HL-60 (cell line): ENCODE data around the gene BBS1.
"Not testable (repeated sequence)": the region's sequence is repeated elsewhere in the genome, so short reads cannot be mapped to it uniquely, and the experiment has no call there.

Experiments used
- DNase-seq, 2 experiments: peaks; one replicate each; pipeline ENCODE4 v3.0.0-alpha.2; 2010 to 2020; ENCODE audit warnings: low read depth in 1 of 2, low spot score in 1 of 2
- H3K27ac ChIP-seq: fragments of 250-450 bp; sonication (Bioruptor Pico); replicated peaks from 2 replicates; pipeline ENCODE4 v1.5.1; 2020; ENCODE audit warnings: mild to moderate bottlenecking, moderate library complexity
- H3K27me3 ChIP-seq: fragments of 250-450 bp; sonication (Bioruptor Pico); 2 replicates; pipeline ENCODE4 v1.5.1; 2021; ENCODE audit warnings: mild to moderate bottlenecking, moderate library complexity; ENCODE audit not compliant: insufficient read depth, poor library complexity, severe bottlenecking
- H3K4me3 ChIP-seq: replicated peaks from 2 replicates; pipeline ENCODE4 v1.5.1; 2011; ENCODE audit warnings: mild to moderate bottlenecking, control low read depth, low read length; ENCODE audit not compliant: insufficient read depth
- GABPA ChIP-seq: IDR thresholded peaks from 2 replicates; pipeline ENCODE4 v1.6.1; 2012; ENCODE audit warnings: low read depth
- POLR2AphosphoS5 ChIP-seq: IDR thresholded peaks from 2 replicates; pipeline ENCODE4 v1.6.1; 2012; ENCODE audit warnings: low read depth
- SPI1 ChIP-seq: IDR thresholded peaks from 2 replicates; pipeline ENCODE4 v1.6.1; 2012; ENCODE audit warnings: low read depth, mild to moderate bottlenecking, borderline replicate concordance
- long read RNA-seq: library from polyadenylated mRNA; unstranded; transcript quantifications from one replicate; pipeline ENCODE4 v2.0.0, GENCODE V29; 2020
- TF ChIP-seq, protein P1 (sequence below): IDR thresholded peaks from 2 replicates; pipeline ENCODE4 v1.6.1; 2012; ENCODE audit warnings: low read depth; ENCODE audit not compliant: insufficient replicate concordance
- TF ChIP-seq, protein P2 (sequence below): IDR thresholded peaks from one replicate; pipeline ENCODE4 v1.5.1; 2011; ENCODE audit warnings: low read length, control low read depth, inconsistent platforms; ENCODE audit not compliant: insufficient read depth

Gene BBS1
- long read RNA-seq, transcript BBS1-201 (17 exons, 3,423 nt), result major isoform, 18 of 25 reads
- long read RNA-seq, partial matches to known transcripts, result 2 of 25 reads
- long read RNA-seq, other reads (novel, unspliced or antisense), result 4 of 25 reads

DNA sequence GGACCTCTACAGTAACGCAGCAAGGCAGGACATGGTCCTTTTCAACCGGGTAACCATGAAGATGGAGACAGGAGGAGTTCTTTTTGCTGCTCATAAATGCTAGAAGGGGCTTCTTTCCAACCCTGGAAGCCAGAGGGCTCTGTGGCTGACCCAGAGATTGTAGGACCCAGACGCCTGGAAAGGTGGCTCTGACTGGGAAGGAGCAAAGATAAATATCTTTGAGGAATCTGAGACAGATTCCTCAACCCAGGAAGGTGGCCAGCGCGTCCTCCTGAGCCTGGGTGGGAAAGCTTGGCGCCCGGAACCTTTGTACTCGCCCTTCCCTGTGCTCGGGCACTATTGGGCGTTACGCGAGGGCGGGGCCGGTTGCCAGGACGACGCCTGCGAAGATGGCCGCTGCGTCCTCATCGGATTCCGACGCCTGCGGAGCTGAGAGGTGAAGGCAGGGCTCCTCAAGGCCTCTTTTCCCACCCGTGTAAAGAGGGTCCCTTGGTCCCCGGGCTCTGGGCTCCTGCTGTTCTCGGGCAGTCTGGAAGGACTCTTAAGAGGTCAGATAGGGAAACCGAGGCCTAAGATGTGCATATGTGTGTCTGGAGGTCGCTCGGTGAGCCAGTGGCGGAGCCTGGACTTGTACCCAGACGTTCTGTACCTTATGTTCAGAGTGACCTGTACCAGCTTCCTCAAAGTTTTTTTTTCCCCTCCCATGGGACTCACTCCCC is at the start of gene BBS1:
TSS of gene BBS1 (plus strand) at position 365 of the 719 bp plus-strand sequence. CDS start at position 390, 25 bp downstream.
- peak within 1 kb of the TSS; percentile 95 for H3K4me3 ChIP-seq
- TF ChIP-seq, protein P1, sequence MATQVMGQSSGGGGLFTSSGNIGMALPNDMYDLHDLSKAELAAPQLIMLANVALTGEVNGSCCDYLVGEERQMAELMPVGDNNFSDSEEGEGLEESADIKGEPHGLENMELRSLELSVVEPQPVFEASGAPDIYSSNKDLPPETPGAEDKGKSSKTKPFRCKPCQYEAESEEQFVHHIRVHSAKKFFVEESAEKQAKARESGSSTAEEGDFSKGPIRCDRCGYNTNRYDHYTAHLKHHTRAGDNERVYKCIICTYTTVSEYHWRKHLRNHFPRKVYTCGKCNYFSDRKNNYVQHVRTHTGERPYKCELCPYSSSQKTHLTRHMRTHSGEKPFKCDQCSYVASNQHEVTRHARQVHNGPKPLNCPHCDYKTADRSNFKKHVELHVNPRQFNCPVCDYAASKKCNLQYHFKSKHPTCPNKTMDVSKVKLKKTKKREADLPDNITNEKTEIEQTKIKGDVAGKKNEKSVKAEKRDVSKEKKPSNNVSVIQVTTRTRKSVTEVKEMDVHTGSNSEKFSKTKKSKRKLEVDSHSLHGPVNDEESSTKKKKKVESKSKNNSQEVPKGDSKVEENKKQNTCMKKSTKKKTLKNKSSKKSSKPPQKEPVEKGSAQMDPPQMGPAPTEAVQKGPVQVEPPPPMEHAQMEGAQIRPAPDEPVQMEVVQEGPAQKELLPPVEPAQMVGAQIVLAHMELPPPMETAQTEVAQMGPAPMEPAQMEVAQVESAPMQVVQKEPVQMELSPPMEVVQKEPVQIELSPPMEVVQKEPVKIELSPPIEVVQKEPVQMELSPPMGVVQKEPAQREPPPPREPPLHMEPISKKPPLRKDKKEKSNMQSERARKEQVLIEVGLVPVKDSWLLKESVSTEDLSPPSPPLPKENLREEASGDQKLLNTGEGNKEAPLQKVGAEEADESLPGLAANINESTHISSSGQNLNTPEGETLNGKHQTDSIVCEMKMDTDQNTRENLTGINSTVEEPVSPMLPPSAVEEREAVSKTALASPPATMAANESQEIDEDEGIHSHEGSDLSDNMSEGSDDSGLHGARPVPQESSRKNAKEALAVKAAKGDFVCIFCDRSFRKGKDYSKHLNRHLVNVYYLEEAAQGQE, result peak; percentile 60
- TF ChIP-seq, protein P2, sequence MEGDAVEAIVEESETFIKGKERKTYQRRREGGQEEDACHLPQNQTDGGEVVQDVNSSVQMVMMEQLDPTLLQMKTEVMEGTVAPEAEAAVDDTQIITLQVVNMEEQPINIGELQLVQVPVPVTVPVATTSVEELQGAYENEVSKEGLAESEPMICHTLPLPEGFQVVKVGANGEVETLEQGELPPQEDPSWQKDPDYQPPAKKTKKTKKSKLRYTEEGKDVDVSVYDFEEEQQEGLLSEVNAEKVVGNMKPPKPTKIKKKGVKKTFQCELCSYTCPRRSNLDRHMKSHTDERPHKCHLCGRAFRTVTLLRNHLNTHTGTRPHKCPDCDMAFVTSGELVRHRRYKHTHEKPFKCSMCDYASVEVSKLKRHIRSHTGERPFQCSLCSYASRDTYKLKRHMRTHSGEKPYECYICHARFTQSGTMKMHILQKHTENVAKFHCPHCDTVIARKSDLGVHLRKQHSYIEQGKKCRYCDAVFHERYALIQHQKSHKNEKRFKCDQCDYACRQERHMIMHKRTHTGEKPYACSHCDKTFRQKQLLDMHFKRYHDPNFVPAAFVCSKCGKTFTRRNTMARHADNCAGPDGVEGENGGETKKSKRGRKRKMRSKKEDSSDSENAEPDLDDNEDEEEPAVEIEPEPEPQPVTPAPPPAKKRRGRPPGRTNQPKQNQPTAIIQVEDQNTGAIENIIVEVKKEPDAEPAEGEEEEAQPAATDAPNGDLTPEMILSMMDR, result no peak
- TF ChIP-seq GABPA (peak; percentile 81), POLR2AphosphoS5 (peak; percentile 90), SPI1 (no peak)
- peak within 1 kb of the TSS; percentile 55 for H3K27ac ChIP-seq
- DNase-seq, result peak; percentile 58 to 81
- H3K27me3 ChIP-seq, result no peaks in the 10 kb centered on the region

DNA sequence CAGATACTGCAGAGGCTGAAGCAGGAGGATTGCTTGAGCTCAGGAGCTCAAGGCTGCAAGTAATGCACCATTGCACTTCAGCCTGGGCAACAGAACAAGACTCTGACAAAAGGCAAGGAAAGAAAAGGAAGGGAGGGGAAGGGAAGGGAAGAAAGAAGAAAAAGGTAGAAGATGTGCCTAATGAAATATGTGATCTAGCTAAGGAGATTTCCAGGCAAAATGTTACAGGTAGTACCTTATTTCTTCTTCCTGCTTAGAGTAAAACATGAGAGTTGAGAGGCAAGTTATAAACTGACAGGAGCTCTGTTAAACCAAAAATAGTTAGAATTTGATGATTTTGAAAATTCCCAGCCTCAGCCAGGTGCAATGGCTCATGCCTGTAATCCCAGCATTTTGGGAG is 48.4 kb upstream of the BBS1 start:
- Histone ChIP-seq H3K4me3 (no peak overlapping the region), H3K27me3 (no peaks in the 10 kb centered on the region), H3K27ac (no peak overlapping the region)
- TF ChIP-seq, protein P1, result no peak
- TF ChIP-seq, protein P2, result no peak
- TF ChIP-seq GABPA (no peak), SPI1 (no peak), POLR2AphosphoS5 (no peak)
- DNase-seq, result no peak

DNA sequence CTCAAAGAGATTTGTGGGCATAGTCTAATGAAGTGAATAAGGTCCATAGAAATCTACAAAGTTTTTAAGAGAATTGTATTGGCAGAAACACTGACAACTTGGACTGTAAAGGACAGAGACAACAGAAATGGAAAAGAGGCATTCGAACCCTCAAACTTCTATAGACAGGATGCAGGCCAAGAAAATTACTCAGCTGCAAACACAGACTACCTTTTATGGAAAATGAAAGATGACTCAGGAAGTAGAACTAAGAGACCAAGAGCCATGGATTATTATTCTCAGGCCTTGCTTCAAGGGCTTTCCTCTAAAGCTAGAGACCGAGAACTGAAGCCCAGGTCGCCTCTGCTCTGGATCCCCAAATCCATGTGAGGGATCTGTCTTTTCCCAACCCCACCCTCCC is 47.5 kb upstream of the BBS1 start:
- no peak for DNase-seq
- Histone ChIP-seq H3K27me3 (no peaks in the 10 kb centered on the region), H3K27ac (no peak overlapping the region), H3K4me3 (no peak overlapping the region)
- TF ChIP-seq, protein P1, result no peak
- TF ChIP-seq POLR2AphosphoS5 (no peak), GABPA (no peak)

DNA sequence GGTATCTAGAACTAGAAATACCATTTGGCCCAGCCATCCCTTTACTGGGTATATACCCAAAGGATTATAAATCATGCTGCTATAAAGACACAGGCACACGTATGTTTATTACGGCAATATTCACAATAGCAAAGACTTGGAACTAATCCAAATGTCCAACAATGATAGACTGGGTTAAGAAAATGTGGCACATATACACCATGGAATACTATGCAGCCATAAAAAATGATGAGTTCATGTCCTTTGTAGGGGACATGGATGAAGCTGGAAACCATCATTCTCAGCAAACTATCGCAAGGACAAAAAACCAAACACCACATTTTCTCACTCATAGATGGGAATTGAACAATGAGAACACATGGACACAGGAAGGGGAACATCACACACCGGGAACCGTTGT is 46.3 kb upstream of the BBS1 start:
- not testable (repeated sequence) for H3K27me3 ChIP-seq, DNase-seq, H3K4me3 ChIP-seq, H3K27ac ChIP-seq
